CD4-positive, alpha-beta T cell (primary cell): Measurements from ENCODE around the gene FARS2. TPM values are rescaled to one million over a fixed set of nuclear protein-coding genes. Genes with fewer than 3 reads are reported as not detected.

Source experiments
- ATAC-seq: fragments of 200-7000 bp; cut with Tn5 transposase; one replicate; pipeline ENCODE4 v1.10.0; 2022; ENCODE audit warnings: mild to moderate bottlenecking; ENCODE audit not compliant: poor library complexity
- CTCF ChIA-PET: fragments of 350-600 bp; sonication (Branson Sonifier 250); formaldehyde crosslinking; loops from one replicate; lab custom pipeline; 2021; ENCODE audit warnings: antibody characterized with exemption, inconsistent platforms; lab: Charles Lee
- POLR2A ChIA-PET: fragments of 350-600 bp; sonication (Branson Sonifier 250); formaldehyde crosslinking; loops from one replicate; lab custom pipeline; 2021; ENCODE audit warnings: antibody characterized with exemption, inconsistent platforms; lab: Charles Lee
- DNase-seq, 14 experiments: peaks; one replicate each; pipeline ENCODE4 v3.0.0-alpha.2; 2013 to 2020; ENCODE audit warnings: mixed read lengths in 2 of 14
- H3K27ac ChIP-seq, 2 donors: one replicate each; pipeline versions ENCODE4 v1.5.1 to v1.7.0; 2013; ENCODE audit warnings: low read length in 2 of 2, low read depth in 1 of 2, mild to moderate bottlenecking in 1 of 2
- H3K27me3 ChIP-seq, 2 experiments: 1 replicate in 1 of 2; 2 replicates in 1 of 2; pipeline versions ENCODE4 v1.6.1 to v1.7.0; 2013; ENCODE audit warnings: low read length in 2 of 2, control low read depth in 1 of 2, mild to moderate bottlenecking in 1 of 2, moderate library complexity in 1 of 2; ENCODE audit not compliant: insufficient read depth in 2 of 2, control insufficient read depth in 1 of 2
- H3K36me3 ChIP-seq: one replicate; pipeline ENCODE4 v1.6.1; 2013; ENCODE audit warnings: low read length, control low read depth; ENCODE audit not compliant: insufficient read depth
- H3K4me1 ChIP-seq: one replicate; pipeline ENCODE4 v1.6.1; 2013; ENCODE audit warnings: low read length, control low read depth; ENCODE audit not compliant: insufficient read depth
- H3K4me3 ChIP-seq: one replicate; pipeline ENCODE4 v1.5.1; 2013; ENCODE audit warnings: mild to moderate bottlenecking, low read length, moderate library complexity
- H3K9me3 ChIP-seq, 2 experiments: 1 replicate in 1 of 2; 2 replicates in 1 of 2; pipeline versions ENCODE4 v1.6.1 to v1.7.0; 2013; ENCODE audit warnings: low read length in 2 of 2, mild to moderate bottlenecking in 2 of 2, control low read depth in 1 of 2, moderate library complexity in 1 of 2; ENCODE audit not compliant: control insufficient read depth in 1 of 2, insufficient read depth in 1 of 2
- H3K27ac Mint-ChIP-seq: one replicate; pipeline ENCODE4 v1.8.0; 2020; ENCODE audit warnings: mixed read lengths
- H3K27me3 Mint-ChIP-seq: one replicate; pipeline ENCODE4 v1.8.0; 2021; ENCODE audit warnings: mixed read lengths
- H3K36me3 Mint-ChIP-seq: one replicate; pipeline ENCODE4 v1.8.0; 2021; ENCODE audit warnings: low read depth, mixed read lengths
- H3K4me1 Mint-ChIP-seq: one replicate; pipeline ENCODE4 v1.8.0; 2021; ENCODE audit warnings: low read depth, mixed read lengths
- H3K4me3 Mint-ChIP-seq: one replicate; pipeline ENCODE4 v1.8.0; 2020; ENCODE audit warnings: mild to moderate bottlenecking, mixed read lengths
- H3K9me3 Mint-ChIP-seq: one replicate; pipeline ENCODE4 v1.8.0; 2020; ENCODE audit warnings: mixed read lengths
- intact Hi-C, 2 experiments: fragments of 100-400 bp; cut with DNase I in 1 of 2; cut with micrococcal nuclease in 1 of 2; formaldehyde crosslinking; loops; one replicate each; pipeline versions ENCODE4 v1.15.1 to v1.9.0; 2023 to 2025; cut with DNase I, micrococcal nuclease
- total RNA-seq, 174 experiments: library from RNA in 2 of 174; stranded (reverse) in 2 of 174; gene quantifications; one replicate each; pipeline ENCODE4 v1.2.3 and lab custom pipeline; 2021 to 2026
- TF ChIP-seq, protein P1 (sequence below): fragments of 200-600 bp; IDR thresholded peaks from one replicate; pipeline ENCODE4 v1.8.0; 2022; ENCODE audit warnings: antibody characterized with exemption, mild to moderate bottlenecking

FARS2 gene
- total RNA-seq, 2 experiments from 2014 or later = 12.6 to 12.8 TPM

- no peaks in the 10 kb centered on the region for H3K9me3 ChIP-seq
- no peak for DNase-seq
- ChIA-PET POLR2A (no interaction called here), CTCF (interaction anchor here (1.2 kb wide), 1 partner anchor 204 kb away, joined by 3 read pairs; no protein-coding TSS in a partner anchor)
- no peak overlapping the region for H3K4me3 ChIP-seq
- H3K27me3 Mint-ChIP-seq = no peaks in the 10 kb centered on the region
- TF ChIP-seq, protein P1, sequence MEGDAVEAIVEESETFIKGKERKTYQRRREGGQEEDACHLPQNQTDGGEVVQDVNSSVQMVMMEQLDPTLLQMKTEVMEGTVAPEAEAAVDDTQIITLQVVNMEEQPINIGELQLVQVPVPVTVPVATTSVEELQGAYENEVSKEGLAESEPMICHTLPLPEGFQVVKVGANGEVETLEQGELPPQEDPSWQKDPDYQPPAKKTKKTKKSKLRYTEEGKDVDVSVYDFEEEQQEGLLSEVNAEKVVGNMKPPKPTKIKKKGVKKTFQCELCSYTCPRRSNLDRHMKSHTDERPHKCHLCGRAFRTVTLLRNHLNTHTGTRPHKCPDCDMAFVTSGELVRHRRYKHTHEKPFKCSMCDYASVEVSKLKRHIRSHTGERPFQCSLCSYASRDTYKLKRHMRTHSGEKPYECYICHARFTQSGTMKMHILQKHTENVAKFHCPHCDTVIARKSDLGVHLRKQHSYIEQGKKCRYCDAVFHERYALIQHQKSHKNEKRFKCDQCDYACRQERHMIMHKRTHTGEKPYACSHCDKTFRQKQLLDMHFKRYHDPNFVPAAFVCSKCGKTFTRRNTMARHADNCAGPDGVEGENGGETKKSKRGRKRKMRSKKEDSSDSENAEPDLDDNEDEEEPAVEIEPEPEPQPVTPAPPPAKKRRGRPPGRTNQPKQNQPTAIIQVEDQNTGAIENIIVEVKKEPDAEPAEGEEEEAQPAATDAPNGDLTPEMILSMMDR = no peak
- H3K36me3 ChIP-seq = no peaks in the 10 kb centered on the region
- peaks cover 31% of the 10 kb centered on the region for H3K4me1 ChIP-seq
- no peak overlapping the region for H3K4me3 Mint-ChIP-seq
- H3K4me1 Mint-ChIP-seq = peaks cover 57% of the 10 kb centered on the region
- ATAC-seq = no peak
- H3K27ac Mint-ChIP-seq = no peak overlapping the region
- H3K9me3 Mint-ChIP-seq = no peaks in the 10 kb centered on the region
- no peaks in the 10 kb centered on the region for H3K36me3 Mint-ChIP-seq
- no peaks in the 10 kb centered on the region for H3K27me3 ChIP-seq
- intact Hi-C loops = loop anchor here in 1 of 2 experiments (10.0 kb wide), 1 partner anchor 62 kb away; no protein-coding TSS in a partner anchor
- H3K27ac ChIP-seq = no peak overlapping the region
These were observed 401.5 kb downstream of the FARS2 start for GRCh38 chr6:5662797-5663196.

GRCh38 chr6:5663259-5663658 lies 401.9 kb downstream of the FARS2 start:
- H3K9me3 ChIP-seq = no peaks in the 10 kb centered on the region
- DNase-seq (no peak), ATAC-seq (no peak)
- Mint-ChIP-seq H3K36me3 (no peaks in the 10 kb centered on the region), H3K4me1 (peaks cover 62% of the 10 kb centered on the region), H3K27ac (peak overlapping the region; percentile 81), H3K27me3 (no peaks in the 10 kb centered on the region), H3K9me3 (no peaks in the 10 kb centered on the region), H3K4me3 (no peak overlapping the region)
- ChIA-PET CTCF (interaction anchor here (1.2 kb wide), 1 partner anchor 204 kb away, joined by 3 read pairs; no protein-coding TSS in a partner anchor), POLR2A (interaction anchor here (0.7 kb wide), 1 partner anchor 36 kb away, joined by 3 read pairs; no protein-coding TSS in a partner anchor)
- peaks cover 33% of the 10 kb centered on the region for H3K4me1 ChIP-seq
- no peak overlapping the region for H3K27ac ChIP-seq
- H3K36me3 ChIP-seq = no peaks in the 10 kb centered on the region
- H3K4me3 ChIP-seq = no peak overlapping the region
- no peaks in the 10 kb centered on the region for H3K27me3 ChIP-seq
- intact Hi-C loops = loop anchor here in 1 of 2 experiments (10.0 kb wide), 1 partner anchor 62 kb away; no protein-coding TSS in a partner anchor
- TF ChIP-seq, protein P1 = no peak

DNA sequence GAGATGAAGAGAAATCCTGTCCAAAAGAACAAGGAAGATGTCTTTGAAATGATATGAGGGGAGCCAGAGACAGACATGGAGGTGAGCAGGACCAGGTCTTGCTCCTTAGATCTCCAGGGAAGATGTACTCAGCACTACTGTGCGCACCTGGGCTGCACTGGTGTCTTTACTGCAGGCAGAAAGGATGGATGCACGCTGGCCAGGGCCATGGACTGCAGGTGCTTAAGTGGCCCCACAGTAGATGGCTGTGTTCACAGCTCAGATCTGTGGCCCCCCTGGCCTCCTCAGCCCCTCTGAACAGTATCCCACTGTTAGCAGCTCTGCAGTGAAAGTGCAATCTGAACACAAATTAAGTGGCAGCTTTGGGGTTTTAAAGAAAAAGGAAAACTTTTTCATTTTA lies 402.4 kb downstream of the FARS2 start:
- Mint-ChIP-seq H3K27me3 (no peaks in the 10 kb centered on the region), H3K36me3 (no peaks in the 10 kb centered on the region), H3K4me3 (no peak overlapping the region), H3K27ac (peak overlapping the region; percentile 81), H3K9me3 (no peaks in the 10 kb centered on the region), H3K4me1 (peaks cover 64% of the 10 kb centered on the region)
- TF ChIP-seq, protein P1 = no peak
- H3K4me3 ChIP-seq = no peak overlapping the region
- H3K27me3 ChIP-seq = no peaks in the 10 kb centered on the region
- no peaks in the 10 kb centered on the region for H3K9me3 ChIP-seq
- DNase-seq (no peak), ATAC-seq (no peak)
- CTCF ChIA-PET = no interaction called here
- intact Hi-C loops = loop anchor here in 1 of 2 experiments (10.0 kb wide), 1 partner anchor 61 kb away; no protein-coding TSS in a partner anchor
- POLR2A ChIA-PET = interaction anchor here (0.7 to 1.7 kb wide), 2 partner anchors 36 to 204 kb away, joined by 3 to 4 read pairs; no protein-coding TSS in a partner anchor
- no peak overlapping the region for H3K27ac ChIP-seq
- peaks cover 35% of the 10 kb centered on the region for H3K4me1 ChIP-seq
- no peaks in the 10 kb centered on the region for H3K36me3 ChIP-seq
